ENCODE measurements around the gene MME.

DNA sequence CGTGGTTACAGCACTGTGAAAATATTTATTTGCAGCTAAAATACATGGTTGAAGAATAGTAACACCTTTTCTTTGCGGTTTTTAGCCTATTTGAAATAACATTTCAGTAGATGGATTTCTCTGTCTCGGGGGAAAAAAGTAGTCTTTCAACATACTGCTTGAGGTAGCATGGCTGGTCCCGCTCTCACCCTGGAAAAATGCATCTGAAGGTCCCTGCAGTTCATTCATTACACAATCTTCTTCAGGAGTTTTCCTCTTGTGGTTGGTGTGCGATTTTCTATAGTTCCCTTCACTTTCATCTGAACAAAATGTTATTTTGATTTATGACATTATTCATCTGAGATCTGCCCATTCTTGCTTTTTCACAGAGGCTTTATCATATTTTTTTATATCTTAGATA, 137.5 kb downstream of the MME start:
- TF ChIP-seq, protein P1, sequence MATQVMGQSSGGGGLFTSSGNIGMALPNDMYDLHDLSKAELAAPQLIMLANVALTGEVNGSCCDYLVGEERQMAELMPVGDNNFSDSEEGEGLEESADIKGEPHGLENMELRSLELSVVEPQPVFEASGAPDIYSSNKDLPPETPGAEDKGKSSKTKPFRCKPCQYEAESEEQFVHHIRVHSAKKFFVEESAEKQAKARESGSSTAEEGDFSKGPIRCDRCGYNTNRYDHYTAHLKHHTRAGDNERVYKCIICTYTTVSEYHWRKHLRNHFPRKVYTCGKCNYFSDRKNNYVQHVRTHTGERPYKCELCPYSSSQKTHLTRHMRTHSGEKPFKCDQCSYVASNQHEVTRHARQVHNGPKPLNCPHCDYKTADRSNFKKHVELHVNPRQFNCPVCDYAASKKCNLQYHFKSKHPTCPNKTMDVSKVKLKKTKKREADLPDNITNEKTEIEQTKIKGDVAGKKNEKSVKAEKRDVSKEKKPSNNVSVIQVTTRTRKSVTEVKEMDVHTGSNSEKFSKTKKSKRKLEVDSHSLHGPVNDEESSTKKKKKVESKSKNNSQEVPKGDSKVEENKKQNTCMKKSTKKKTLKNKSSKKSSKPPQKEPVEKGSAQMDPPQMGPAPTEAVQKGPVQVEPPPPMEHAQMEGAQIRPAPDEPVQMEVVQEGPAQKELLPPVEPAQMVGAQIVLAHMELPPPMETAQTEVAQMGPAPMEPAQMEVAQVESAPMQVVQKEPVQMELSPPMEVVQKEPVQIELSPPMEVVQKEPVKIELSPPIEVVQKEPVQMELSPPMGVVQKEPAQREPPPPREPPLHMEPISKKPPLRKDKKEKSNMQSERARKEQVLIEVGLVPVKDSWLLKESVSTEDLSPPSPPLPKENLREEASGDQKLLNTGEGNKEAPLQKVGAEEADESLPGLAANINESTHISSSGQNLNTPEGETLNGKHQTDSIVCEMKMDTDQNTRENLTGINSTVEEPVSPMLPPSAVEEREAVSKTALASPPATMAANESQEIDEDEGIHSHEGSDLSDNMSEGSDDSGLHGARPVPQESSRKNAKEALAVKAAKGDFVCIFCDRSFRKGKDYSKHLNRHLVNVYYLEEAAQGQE (IDR thresholded peaks at IDR 0.05; ENCODE audit: low read depth): no peak
- no peak for TF ChIP-seq TAF1 (IDR thresholded peaks at IDR 0.05; ENCODE audit: low read depth)

Data from Ishikawa (cell line).